A549 (cell line): ENCODE results near the gene MPP4. TPM values are rescaled to one million over a fixed set of nuclear protein-coding genes. Genes with fewer than 3 reads are reported as not detected.

Experiments used
- ATAC-seq, 2 experiments: fragments of 200-7000 bp in 1 of 2; fragments of >200 bp in 1 of 2; cut with Nextera tagmentation in 1 of 2; cut with Tn5 transposase in 1 of 2; 3 replicates each; pipeline versions ENCODE4 v1.8.0 to v1.9.1; 2018 to 2020; ENCODE audit warnings: mild to moderate bottlenecking in 1 of 2, moderate library complexity in 1 of 2
- CTCF ChIA-PET: fragments of 300-600 bp; sonication (Branson Sonifier 250); formaldehyde crosslinking; extraction: SDS; loops from one replicate; lab custom pipeline; 2021; ENCODE audit warnings: antibody characterized with exemption, inconsistent platforms; lab: Yijun Ruan, JAX
- POLR2A ChIA-PET: fragments of 350-600 bp; formaldehyde crosslinking; extraction: SDS; loops from one replicate; lab custom pipeline; 2021; ENCODE audit warnings: antibody characterized with exemption, inconsistent platforms; lab: Yijun Ruan, JAX
- DNase-seq, 2 experiments: peaks; one replicate each; pipeline versions ENCODE4 v3.0.0 to v3.0.0-alpha.2; 2011 to 2016; ENCODE audit warnings: low read depth in 1 of 2, low spot score in 1 of 2
- FAIRE-seq: peaks from 2 replicates; lab custom pipeline; 2011; peaks lifted over from hg19 to GRCh38; lab: Jason Lieb, UNC
- H3K27ac ChIP-seq, 2 experiments: fragments of >200 bp; sonication (Bioruptor Twin); formaldehyde crosslinking; 3 replicates each; pipeline ENCODE4 v1.5.1; 2016 to 2017
- H3K4me1 ChIP-seq: fragments of >200 bp; sonication (Bioruptor Twin); formaldehyde crosslinking; 3 replicates; pipeline ENCODE4 v1.6.1; 2016
- H3K4me2 ChIP-seq: fragments of >200 bp; sonication (Bioruptor Twin); formaldehyde crosslinking; 3 replicates; pipeline ENCODE4 v1.6.1; 2016
- H3K4me3 ChIP-seq: fragments of >200 bp; sonication (Bioruptor Twin); formaldehyde crosslinking; 3 replicates; pipeline ENCODE4 v1.5.1; 2016
- H3K9me3 ChIP-seq: fragments of >200 bp; sonication (Bioruptor Twin); formaldehyde crosslinking; 3 replicates; pipeline ENCODE4 v1.6.1; 2016
- BHLHE40 ChIP-seq: IDR thresholded peaks from 2 replicates; pipeline ENCODE4 v1.6.1; 2012; ENCODE audit warnings: low read depth, low read length, inconsistent platforms
- EHF ChIP-seq: fragments of 250-450 bp; sonication (Bioruptor Pico); IDR thresholded peaks from 2 replicates; pipeline ENCODE4 v1.5.0; 2020; ENCODE audit warnings: mild to moderate bottlenecking
- ESRRA ChIP-seq: fragments of 150-350 bp; IDR thresholded peaks from 2 replicates; pipeline ENCODE4 v1.6.1; 2014; ENCODE audit warnings: mild to moderate bottlenecking, low read length, borderline replicate concordance
- FOSL2 ChIP-seq, 2 experiments: fragments of 450-650 bp in 1 of 2; fragments of >200 bp in 1 of 2; sonication (Bioruptor Twin) in 1 of 2; formaldehyde crosslinking; IDR thresholded peaks; 2 replicates each; pipeline versions ENCODE4 v1.5.0 to v1.6.1; 2016 to 2020; ENCODE audit warnings: mild to moderate bottlenecking in 1 of 2, moderate library complexity in 1 of 2
- FOXS1 ChIP-seq: fragments of 250-450 bp; sonication (Bioruptor Pico); IDR thresholded peaks from 2 replicates; pipeline ENCODE4 v1.5.0; 2020; ENCODE audit warnings: mild to moderate bottlenecking, moderate library complexity
- HDAC2 ChIP-seq: fragments of 200-600 bp; sonication (generic); IDR thresholded peaks from 2 replicates; pipeline ENCODE4 v1.6.1; 2016
- HOXB5 ChIP-seq: fragments of 250-450 bp; sonication (Bioruptor Pico); IDR thresholded peaks from 2 replicates; pipeline ENCODE4 v1.5.0; 2020; ENCODE audit warnings: mild to moderate bottlenecking, moderate library complexity
- JUN ChIP-seq, 2 experiments: fragments of >200 bp; sonication (Bioruptor Twin); formaldehyde crosslinking; IDR thresholded peaks; 2 replicates in 1 of 2; 3 replicates in 1 of 2; pipeline ENCODE4 v1.6.1; 2016 to 2017
- JUNB ChIP-seq: fragments of >200 bp; sonication (Bioruptor Twin); formaldehyde crosslinking; IDR thresholded peaks from 2 replicates; pipeline ENCODE4 v1.6.1; 2016
- KDM5A ChIP-seq: fragments of 200-600 bp; sonication (generic); IDR thresholded peaks from 2 replicates; pipeline ENCODE4 v1.6.1; 2016; ENCODE audit warnings: antibody characterized with exemption, mild to moderate bottlenecking
- MAZ ChIP-seq: fragments of 150-350 bp; IDR thresholded peaks from 2 replicates; pipeline ENCODE4 v1.6.1; 2014; ENCODE audit warnings: antibody characterized with exemption, low read depth, low read length, borderline replicate concordance
- MYC ChIP-seq: IDR thresholded peaks from 2 replicates; pipeline ENCODE4 v1.6.1; 2012; ENCODE audit warnings: mild to moderate bottlenecking, inconsistent platforms, low read length, improper control_type of control experiment, borderline replicate concordance
- NFE2L2 ChIP-seq: fragments of 150-350 bp; conservative IDR thresholded peaks from 2 replicates; pipeline ENCODE4 v1.6.1; 2014; ENCODE audit warnings: low read length
- NR3C1 ChIP-seq: fragments of >200 bp; sonication (Bioruptor Twin); formaldehyde crosslinking; IDR thresholded peaks from 3 replicates; pipeline ENCODE4 v1.6.1; 2017
- RAD21 ChIP-seq, 2 experiments: fragments of >200 bp in 1 of 2; sonication (Bioruptor Twin) in 1 of 2; formaldehyde crosslinking in 1 of 2; IDR thresholded peaks in 1 of 2; conservative IDR thresholded peaks in 1 of 2; 2 replicates in 1 of 2; 3 replicates in 1 of 2; pipeline ENCODE4 v1.6.1; 2012 to 2018; ENCODE audit warnings: inconsistent platforms in 1 of 2
- RARB ChIP-seq: fragments of 250-450 bp; sonication (Bioruptor Pico); IDR thresholded peaks from 2 replicates; pipeline ENCODE4 v1.8.0; 2021; ENCODE audit warnings: mild to moderate bottlenecking, moderate library complexity
- RCOR1 ChIP-seq: fragments of 150-350 bp; IDR thresholded peaks from 2 replicates; pipeline ENCODE4 v1.6.1; 2014; ENCODE audit warnings: antibody characterized with exemption, low read length, low read depth
- SMC3 ChIP-seq: fragments of >200 bp; sonication (Bioruptor Twin); formaldehyde crosslinking; IDR thresholded peaks from 3 replicates; pipeline ENCODE4 v1.6.1; 2018; ENCODE audit warnings: inconsistent platforms
- ZC3H11A ChIP-seq: fragments of 450-650 bp; IDR thresholded peaks from 2 replicates; pipeline ENCODE4 v1.6.1; 2014; ENCODE audit warnings: antibody characterized with exemption, mild to moderate bottlenecking
- WGBS: methylation state at CpG from one replicate; pipeline ENCODE4 v1.1.6; 2017; ENCODE audit errors: missing lambda C conversion rate; 5-methylcytosine and 5-hydroxymethylcytosine counted together
- polyA minus RNA-seq: library from RNA; depleted of rRNA, polyadenylated mRNA; stranded (reverse); fragments of >200 nt; gene quantifications from 2 replicates; pipeline ENCODE4 v1.2.3, GENCODE V29; 2011; rRNA and poly(A)+ RNA removed
- polyA plus RNA-seq, 4 experiments: library from polyadenylated mRNA; depleted of rRNA in 3 of 4; stranded (reverse); fragments of >200 nt; fragmentation: RNase III in 1 of 4; extraction: RNeasy Plus Mini Kit Qiagen cat#74134 plus additional on column Dnase treatment in 1 of 4; gene quantifications; 2 replicates in 3 of 4; 3 replicates in 1 of 4; pipeline ENCODE4 v1.2.3, GENCODE V29; 2011 to 2017
- TF ChIP-seq, protein P1 (sequence below): fragments of >200 bp; sonication (Bioruptor Twin); formaldehyde crosslinking; IDR thresholded peaks from 3 replicates; pipeline ENCODE4 v1.5.1; 2016
- TF ChIP-seq, protein P2 (sequence below): fragments of 250-450 bp; sonication (Bioruptor Pico); IDR thresholded peaks from 2 replicates; pipeline ENCODE4 v1.5.0; 2020; ENCODE audit warnings: low read depth, mild to moderate bottlenecking, moderate library complexity
- TF ChIP-seq, protein P3 (sequence below): fragments of >200 bp; sonication (Bioruptor Twin); formaldehyde crosslinking; IDR thresholded peaks from 2 replicates; pipeline ENCODE4 v1.6.1; 2016

MPP4 gene, protein sequence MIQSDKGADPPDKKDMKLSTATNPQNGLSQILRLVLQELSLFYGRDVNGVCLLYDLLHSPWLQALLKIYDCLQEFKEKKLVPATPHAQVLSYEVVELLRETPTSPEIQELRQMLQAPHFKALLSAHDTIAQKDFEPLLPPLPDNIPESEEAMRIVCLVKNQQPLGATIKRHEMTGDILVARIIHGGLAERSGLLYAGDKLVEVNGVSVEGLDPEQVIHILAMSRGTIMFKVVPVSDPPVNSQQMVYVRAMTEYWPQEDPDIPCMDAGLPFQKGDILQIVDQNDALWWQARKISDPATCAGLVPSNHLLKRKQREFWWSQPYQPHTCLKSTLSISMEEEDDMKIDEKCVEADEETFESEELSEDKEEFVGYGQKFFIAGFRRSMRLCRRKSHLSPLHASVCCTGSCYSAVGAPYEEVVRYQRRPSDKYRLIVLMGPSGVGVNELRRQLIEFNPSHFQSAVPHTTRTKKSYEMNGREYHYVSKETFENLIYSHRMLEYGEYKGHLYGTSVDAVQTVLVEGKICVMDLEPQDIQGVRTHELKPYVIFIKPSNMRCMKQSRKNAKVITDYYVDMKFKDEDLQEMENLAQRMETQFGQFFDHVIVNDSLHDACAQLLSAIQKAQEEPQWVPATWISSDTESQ
- polyA plus RNA-seq (2011; rRNA removed) (0.06 and 0.12 TPM in 2 replicates), polyA plus RNA-seq (2017; fragmentation: RNase III; extraction: RNeasy Plus Mini Kit Qiagen cat#74134 plus additional on column Dnase treatment) (0.16 to 0.21 TPM (median 0.19 TPM) in 3 replicates), polyA minus RNA-seq (0.25 TPM in 1 of 2 replicates, not detected in the other)
- 0.05 and 0.08 TPM in 2 replicates for polyA plus RNA-seq (2012; cell fraction: cytosol; rRNA removed)
- polyA plus RNA-seq (2012; cell fraction: nucleus; rRNA removed), result 0.20 and 0.24 TPM in 2 replicates

DNA sequence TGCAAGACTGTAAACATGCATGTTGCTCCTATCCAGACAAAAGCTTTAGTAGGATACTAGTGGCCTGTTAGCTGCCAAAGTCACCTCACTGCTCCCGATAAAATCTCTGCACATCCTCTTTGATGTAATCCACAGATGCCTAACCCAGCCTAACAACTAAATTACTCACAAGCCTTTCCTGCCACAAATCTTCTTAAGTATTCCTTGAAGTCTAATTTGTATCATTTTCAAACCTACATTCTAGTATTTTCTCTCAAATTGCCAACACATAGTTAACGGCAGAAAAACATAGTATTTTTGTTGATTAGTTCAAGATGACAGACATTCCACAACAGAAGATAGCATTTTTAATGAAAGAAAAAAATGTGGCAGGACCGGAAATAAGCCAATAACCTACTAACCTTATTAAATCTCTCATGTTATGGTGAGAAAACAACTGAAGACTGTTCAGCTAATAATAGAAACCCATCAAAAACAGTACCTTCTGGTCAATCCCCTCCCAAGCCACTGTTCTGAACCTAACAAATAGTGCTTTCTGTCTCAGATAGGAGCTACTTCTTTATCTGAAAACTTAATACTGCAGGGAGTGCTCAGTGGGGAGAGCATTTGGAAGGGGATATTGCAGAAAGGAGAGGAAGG is at the start of gene MPP4:
TSS of gene MPP4 (minus strand) at position 57 of the 639 bp plus-strand sequence. CDS start 4,690 bp downstream, outside the sequence.
- CTCF ChIA-PET, result interaction anchor here (0.8 to 2.8 kb wide), 3 partner anchors 10 to 18 kb away, joined by 3 to 9 read pairs (median 7); no protein-coding TSS in a partner anchor

DNA sequence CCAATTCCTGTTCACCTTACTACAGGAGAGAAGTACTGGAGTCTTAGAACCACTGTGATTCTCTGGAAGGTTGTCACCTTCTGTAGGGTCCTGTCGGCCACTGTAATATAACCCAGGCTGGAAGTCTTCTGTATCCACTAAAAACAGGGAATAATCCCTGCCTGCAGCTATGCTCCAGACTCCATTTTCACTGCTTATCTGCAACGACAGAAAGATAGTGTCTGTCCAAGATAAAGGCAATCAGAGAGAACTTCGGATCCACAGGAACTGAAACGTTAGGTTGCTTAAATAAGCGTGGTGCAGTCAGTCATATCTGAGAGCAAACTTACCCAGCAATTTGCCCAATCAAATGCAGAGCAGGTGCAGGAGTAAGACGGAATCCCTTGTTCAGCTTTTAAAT is 48.1 kb upstream of the MPP4 start:
- H3K4me3 ChIP-seq, result no peak overlapping the region
- no peak overlapping the region for H3K4me2 ChIP-seq
- ChIA-PET POLR2A (no interaction called here), CTCF (no interaction called here)
- TF ChIP-seq RARB, result no peak
- TF ChIP-seq JUNB, result no peak
- no peak for TF ChIP-seq NFE2L2
- no peak for TF ChIP-seq HOXB5 (CRISPR knock-in tag)
- no peak for TF ChIP-seq RAD21 (conservative IDR thresholded peaks at IDR 0.05 in 1 of 2, IDR thresholded peaks at IDR 0.05 in 1 of 2)
- no peak for TF ChIP-seq MYC
- FAIRE-seq (no peak), DNase-seq (no peak), ATAC-seq (no peak)
- H3K4me1 ChIP-seq, result peaks cover 4% of the 10 kb centered on the region; the same call in 1 of the 3 replicates
- no peak overlapping the region for H3K27ac ChIP-seq
- WGBS, result 93% methylated on average over 6 of the region's 6 CpGs
- no peaks in the 10 kb centered on the region for H3K9me3 ChIP-seq

More for the DNA sequence above, at the start of gene MPP4:
- Histone ChIP-seq H3K9me3 (no peaks in the 10 kb centered on the region), H3K4me2 (peak within 1 kb of the TSS; percentile 25), H3K27ac (peak within 1 kb of the TSS in 1 of 2 experiments; percentile 23; a peak in 1 of 6 replicates), H3K4me1 (peaks cover 21% of the 10 kb centered on the region), H3K4me3 (no peak within 1 kb of the TSS)
- POLR2A ChIA-PET, result no interaction called here
- 62% methylated on average over 3 of the region's 3 CpGs for WGBS
- DNase-seq (no peak), FAIRE-seq (no peak), ATAC-seq (no peak)
- no peak for TF ChIP-seq FOSL2 (IDR thresholded peaks at IDR 0.05)
- no peak for TF ChIP-seq FOSL2 (CRISPR knock-in tag; IDR thresholded peaks at IDR 0.05)
- no peak for TF ChIP-seq KDM5A
- TF ChIP-seq, protein P1, sequence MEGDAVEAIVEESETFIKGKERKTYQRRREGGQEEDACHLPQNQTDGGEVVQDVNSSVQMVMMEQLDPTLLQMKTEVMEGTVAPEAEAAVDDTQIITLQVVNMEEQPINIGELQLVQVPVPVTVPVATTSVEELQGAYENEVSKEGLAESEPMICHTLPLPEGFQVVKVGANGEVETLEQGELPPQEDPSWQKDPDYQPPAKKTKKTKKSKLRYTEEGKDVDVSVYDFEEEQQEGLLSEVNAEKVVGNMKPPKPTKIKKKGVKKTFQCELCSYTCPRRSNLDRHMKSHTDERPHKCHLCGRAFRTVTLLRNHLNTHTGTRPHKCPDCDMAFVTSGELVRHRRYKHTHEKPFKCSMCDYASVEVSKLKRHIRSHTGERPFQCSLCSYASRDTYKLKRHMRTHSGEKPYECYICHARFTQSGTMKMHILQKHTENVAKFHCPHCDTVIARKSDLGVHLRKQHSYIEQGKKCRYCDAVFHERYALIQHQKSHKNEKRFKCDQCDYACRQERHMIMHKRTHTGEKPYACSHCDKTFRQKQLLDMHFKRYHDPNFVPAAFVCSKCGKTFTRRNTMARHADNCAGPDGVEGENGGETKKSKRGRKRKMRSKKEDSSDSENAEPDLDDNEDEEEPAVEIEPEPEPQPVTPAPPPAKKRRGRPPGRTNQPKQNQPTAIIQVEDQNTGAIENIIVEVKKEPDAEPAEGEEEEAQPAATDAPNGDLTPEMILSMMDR, result no peak
- TF ChIP-seq FOXS1, result no peak
- TF ChIP-seq, protein P2, sequence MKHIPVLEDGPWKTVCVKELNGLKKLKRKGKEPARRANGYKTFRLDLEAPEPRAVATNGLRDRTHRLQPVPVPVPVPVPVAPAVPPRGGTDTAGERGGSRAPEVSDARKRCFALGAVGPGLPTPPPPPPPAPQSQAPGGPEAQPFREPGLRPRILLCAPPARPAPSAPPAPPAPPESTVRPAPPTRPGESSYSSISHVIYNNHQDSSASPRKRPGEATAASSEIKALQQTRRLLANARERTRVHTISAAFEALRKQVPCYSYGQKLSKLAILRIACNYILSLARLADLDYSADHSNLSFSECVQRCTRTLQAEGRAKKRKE, result no peak
- TF ChIP-seq SMC3, result no peak
- no peak for TF ChIP-seq EHF (CRISPR knock-in tag)

DNA sequence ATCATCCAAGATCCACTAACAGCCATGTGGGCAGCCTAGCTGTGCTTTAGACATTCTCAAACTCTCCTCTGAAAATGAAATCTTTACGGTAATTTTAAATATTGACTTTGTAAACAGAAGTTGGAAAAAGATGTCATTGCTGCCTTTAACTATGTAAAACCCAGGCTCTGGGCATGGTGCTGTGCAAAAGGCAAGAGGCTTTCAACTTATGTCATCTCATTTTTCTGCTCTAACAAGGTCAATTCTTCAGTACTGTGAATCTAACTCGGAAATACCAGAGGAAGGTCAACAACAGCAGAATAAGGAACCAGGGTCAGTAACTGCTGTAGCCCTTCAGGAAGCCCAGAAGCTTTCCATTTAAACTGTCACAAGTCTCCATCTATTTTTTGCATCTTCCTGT is 37.0 kb upstream of the MPP4 start:
- H3K4me1 ChIP-seq, result no peaks in the 10 kb centered on the region
- FAIRE-seq (no peak), ATAC-seq (no peak), DNase-seq (no peak)
- H3K27ac ChIP-seq, result no peak overlapping the region
- no peak overlapping the region for H3K4me3 ChIP-seq
- peaks cover 2% of the 10 kb centered on the region; the same call in 1 of the 3 replicates for H3K9me3 ChIP-seq
- no peak for TF ChIP-seq JUN (IDR thresholded peaks at IDR 0.05)
- TF ChIP-seq EHF (CRISPR knock-in tag), result no peak
- TF ChIP-seq NR3C1, result no peak
- TF ChIP-seq BHLHE40, result no peak
- TF ChIP-seq MAZ, result no peak
- no peak for TF ChIP-seq HDAC2
- no peak for TF ChIP-seq RCOR1
- no peak for TF ChIP-seq ZC3H11A
- no peak for TF ChIP-seq JUNB
- TF ChIP-seq, protein P3, sequence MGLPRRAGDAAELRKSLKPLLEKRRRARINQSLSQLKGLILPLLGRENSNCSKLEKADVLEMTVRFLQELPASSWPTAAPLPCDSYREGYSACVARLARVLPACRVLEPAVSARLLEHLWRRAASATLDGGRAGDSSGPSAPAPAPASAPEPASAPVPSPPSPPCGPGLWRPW, result no peak
- no peak for TF ChIP-seq ESRRA
- ChIA-PET POLR2A (no interaction called here), CTCF (no interaction called here)
- no peak overlapping the region for H3K4me2 ChIP-seq
- WGBS, result 79% methylated on average over 2 of the region's 2 CpGs
